Fibroblast of the conjunctiva (primary cell): ENCODE data around the gene TBC1D20.
"Not testable (repeated sequence)": the region's sequence is repeated elsewhere in the genome, so short reads cannot be mapped to it uniquely, and the experiment has no call there.

Source experiments
- DNase-seq: peaks from one replicate; pipeline ENCODE4 v3.0.0-alpha.2; 2010; ENCODE audit warnings: low read depth

Gene TBC1D20

GRCh38 chr20:476561-477249, 14.4 kb upstream of the TBC1D20 start:
- DNase-seq: not testable (repeated sequence)

- no peak for DNase-seq
Measured at GRCh38 chr20:475463-476357, 13.4 kb upstream of the TBC1D20 start.

GRCh38 chr20:474581-474980, 12.2 kb upstream of the TBC1D20 start:
- DNase-seq: no peak

- no peak for DNase-seq
Measured at GRCh38 chr20:472889-473292, 10.6 kb upstream of the TBC1D20 start.

- DNase-seq: no peak
Measured at GRCh38 chr20:472137-472846, 10.0 kb upstream of the TBC1D20 start.

- no peak for DNase-seq
Measured at GRCh38 chr20:469746-470490, 7.6 kb upstream of the TBC1D20 start.

GRCh38 chr20:467755-468154, 5.4 kb upstream of the TBC1D20 start:
- no peak for DNase-seq

GRCh38 chr20:461254-462198, 807 bp downstream of the TBC1D20 start:
- DNase-seq: no peak

- no peak for DNase-seq
Measured at GRCh38 chr20:460707-461106, 1.6 kb downstream of the TBC1D20 start.

- DNase-seq: no peak
Measured at GRCh38 chr20:460180-460579, 2.2 kb downstream of the TBC1D20 start.

GRCh38 chr20:458776-459175, 3.6 kb downstream of the TBC1D20 start:
- no peak for DNase-seq

GRCh38 chr20:454951-455350, 7.4 kb downstream of the TBC1D20 start:
- DNase-seq: no peak

GRCh38 chr20:452021-452420, 10.3 kb downstream of the TBC1D20 start:
- not testable (repeated sequence) for DNase-seq

GRCh38 chr20:445514-446336, 16.6 kb downstream of the TBC1D20 start:
- DNase-seq: no peak

- DNase-seq: no peak
Measured at GRCh38 chr20:444862-445426, 17.4 kb downstream of the TBC1D20 start.

- no peak for DNase-seq
Measured at GRCh38 chr20:444117-444516, 18.2 kb downstream of the TBC1D20 start.

GRCh38 chr20:443223-443775, 19.0 kb downstream of the TBC1D20 start:
- DNase-seq: no peak

- no peak for DNase-seq
Measured at GRCh38 chr20:440636-441035, 21.7 kb downstream of the TBC1D20 start.

GRCh38 chr20:440148-440547, 22.2 kb downstream of the TBC1D20 start:
- DNase-seq: no peak
